Measurements from ENCODE around the gene CYP2E1. TPM values are rescaled to one million over a fixed set of nuclear protein-coding genes. Genes with fewer than 3 reads are reported as not detected.

Gene CYP2E1
- total RNA-seq (2022; extraction: Qiagen RNA extraction; ENCODE audit: low read depth), result 0.19 to 0.30 TPM (median 0.28 TPM) in 5 replicates

DNA sequence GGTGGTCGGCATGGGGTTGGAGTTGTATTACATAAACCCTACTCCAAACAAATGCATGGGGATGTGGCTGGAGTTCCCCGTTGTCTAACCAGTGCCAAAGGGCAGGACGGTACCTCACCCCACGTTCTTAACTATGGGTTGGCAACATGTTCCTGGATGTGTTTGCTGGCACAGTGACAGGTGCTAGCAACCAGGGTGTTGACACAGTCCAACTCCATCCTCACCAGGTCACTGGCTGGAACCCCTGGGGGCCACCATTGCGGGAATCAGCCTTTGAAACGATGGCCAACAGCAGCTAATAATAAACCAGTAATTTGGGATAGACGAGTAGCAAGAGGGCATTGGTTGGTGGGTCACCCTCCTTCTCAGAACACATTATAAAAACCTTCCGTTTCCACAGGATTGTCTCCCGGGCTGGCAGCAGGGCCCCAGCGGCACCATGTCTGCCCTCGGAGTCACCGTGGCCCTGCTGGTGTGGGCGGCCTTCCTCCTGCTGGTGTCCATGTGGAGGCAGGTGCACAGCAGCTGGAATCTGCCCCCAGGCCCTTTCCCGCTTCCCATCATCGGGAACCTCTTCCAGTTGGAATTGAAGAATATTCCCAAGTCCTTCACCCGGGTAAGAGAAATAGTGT, at the start of gene CYP2E1:
TSS of gene CYP2E1 (plus strand) at position 407 of the 632 bp plus-strand sequence. CDS start at position 440, 33 bp downstream.

DNA sequence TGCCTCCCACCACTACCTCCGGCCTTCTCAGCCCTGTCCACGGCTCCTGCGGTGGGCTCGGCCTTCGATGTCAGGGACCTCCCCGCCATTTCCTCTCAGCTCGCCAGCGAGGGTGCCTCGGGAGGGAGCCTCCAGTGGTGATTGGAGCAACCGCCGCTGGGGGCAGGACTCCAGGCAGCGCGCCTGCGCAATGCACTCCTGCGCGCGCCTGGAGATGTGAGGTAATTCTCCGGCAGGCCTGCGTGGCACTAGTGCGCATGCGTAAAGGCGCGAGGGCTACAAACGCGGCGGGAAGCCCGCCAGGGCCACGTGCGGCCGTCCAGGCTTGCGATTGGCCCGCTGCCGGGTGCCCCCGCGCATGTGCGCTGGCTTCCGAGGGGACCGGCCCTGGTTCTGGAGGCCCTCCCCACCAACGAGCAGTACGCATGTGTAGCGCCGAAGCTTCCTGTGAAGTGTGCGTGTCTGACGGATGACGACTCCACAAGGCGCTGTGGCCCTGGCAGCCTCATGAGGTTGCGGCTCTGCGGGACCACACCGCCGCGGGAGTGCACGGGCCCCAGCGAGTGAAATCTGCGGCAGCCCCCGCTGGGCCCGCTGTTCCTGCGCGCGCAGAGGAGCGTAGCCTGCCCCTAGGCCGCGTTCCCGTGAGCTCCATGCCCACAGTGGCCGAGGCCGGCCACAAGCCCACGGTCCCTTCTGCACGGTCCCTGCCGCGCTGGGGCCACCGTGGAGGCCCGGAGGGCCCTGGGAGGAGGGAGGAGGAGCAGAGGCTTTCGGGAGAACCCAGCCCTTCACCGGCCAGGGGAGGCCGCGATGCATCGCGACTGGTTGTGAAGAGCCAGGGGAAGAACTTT, 38.5 kb downstream of the CYP2E1 start, which contains the start of gene SYCE1:
TSS of gene SYCE1 (minus strand) at position 143 of the 854 bp plus-strand sequence. CDS start at position 89, 54 bp downstream.

Other genes with a start within 250 kb of the CYP2E1 start
- 37.3 to 49.9 TPM (median 43.0 TPM) in 5 replicates for gene TUBGCP2, start 218.5 kb upstream of the CYP2E1 start, total RNA-seq (2022; extraction: Qiagen RNA extraction; ENCODE audit: low read depth)
- 59.7 to 77.8 TPM (median 69.4 TPM) in 5 replicates for gene ZNF511, start 218.4 kb upstream of the CYP2E1 start, total RNA-seq (2022; extraction: Qiagen RNA extraction; ENCODE audit: low read depth)
- 0.15 to 0.66 TPM (median 0.57 TPM) in 5 replicates for gene CALY, start 190.5 kb upstream of the CYP2E1 start, total RNA-seq (2022; extraction: Qiagen RNA extraction; ENCODE audit: low read depth)
- gene PRAP1, start 180.0 kb upstream of the CYP2E1 start, total RNA-seq (2022; extraction: Qiagen RNA extraction; ENCODE audit: low read depth), result 0.18 to 0.23 TPM in 2 of 5 replicates, not detected in the others
- 11.4 to 16.0 TPM (median 13.1 TPM) in 5 replicates for gene FUOM, start 169.3 kb upstream of the CYP2E1 start, total RNA-seq (2022; extraction: Qiagen RNA extraction; ENCODE audit: low read depth)
- 137 to 152 TPM (median 142 TPM) in 5 replicates for gene ECHS1, start 154.0 kb upstream of the CYP2E1 start, total RNA-seq (2022; extraction: Qiagen RNA extraction; ENCODE audit: low read depth)
- gene PAOX, start 148.1 kb upstream of the CYP2E1 start, total RNA-seq (2022; extraction: Qiagen RNA extraction; ENCODE audit: low read depth), result 1.8 to 2.4 TPM (median 2.0 TPM) in 5 replicates
- gene MTG1, start 133.2 kb upstream of the CYP2E1 start, total RNA-seq (2022; extraction: Qiagen RNA extraction; ENCODE audit: low read depth), result 41.5 to 58.5 TPM (median 50.2 TPM) in 5 replicates
- gene SPRN, start 102.7 kb upstream of the CYP2E1 start, total RNA-seq (2022; extraction: Qiagen RNA extraction; ENCODE audit: low read depth), result 0.13 to 0.38 TPM (median 0.21 TPM) in 5 replicates
- 0.18 to 0.44 TPM (median 0.19 TPM) in 5 replicates for gene SCART1, start 73.4 kb upstream of the CYP2E1 start, total RNA-seq (2022; extraction: Qiagen RNA extraction; ENCODE audit: low read depth)
- gene SYCE1, start 38.2 kb downstream of the CYP2E1 start, total RNA-seq (2022; extraction: Qiagen RNA extraction; ENCODE audit: low read depth), result not detected in 5 replicates
- 0.13 TPM in 1 of 5 replicates, not detected in the others for gene FRG2B, start 99.4 kb downstream of the CYP2E1 start, total RNA-seq (2022; extraction: Qiagen RNA extraction; ENCODE audit: low read depth)

All from A549 treated with DMSO at 1 μM for 4 hours (cell line).